K562 (cell line): ENCODE results near the gene PCDHGB2. TPM values are rescaled to one million over a fixed set of nuclear protein-coding genes. Genes with fewer than 3 reads are reported as not detected.
A peak's percentile ranks its signal among the peaks of the same experiment; 100 is the strongest.

Experiments
- ATAC-seq: fragments of 200-7000 bp; cut with Tn5 transposase; 3 replicates; pipeline ENCODE4 v1.9.1; 2020; ENCODE audit warnings: moderate library complexity
- BruUV-seq: library from RNA; stranded (reverse); fragments of 400-500 nt; replicated peaks from 2 replicates; lab custom pipeline; 2021; lab: Mats Ljungman, UMichigan
- CTCF ChIA-PET: fragments of 300-600 bp; formaldehyde crosslinking; extraction: SDS; loops from one replicate; lab custom pipeline; 2021; ENCODE audit warnings: low intra/inter-chr PET ratio; lab: Yijun Ruan, JAX
- POLR2A ChIA-PET: fragments of 300-600, 350-650 bp; sonication (Branson Sonifier 250); formaldehyde crosslinking; extraction: SDS; loops from one replicate; lab custom pipeline; 2021; ENCODE audit warnings: antibody characterized with exemption, inconsistent platforms; lab: Yijun Ruan, JAX
- DNase-seq, 4 experiments: peaks; one replicate each; pipeline versions ENCODE4 v3.0.0 to v3.0.0-alpha.2; 2011 to 2018; ENCODE audit warnings: low spot score in 3 of 4, mixed read lengths in 3 of 4; ENCODE audit errors: extremely low read depth in 1 of 4
- FAIRE-seq: peaks from 2 replicates; lab custom pipeline; 2011; peaks lifted over from hg19 to GRCh38; lab: Jason Lieb, UNC
- H2AFZ ChIP-seq: 2 replicates; pipeline ENCODE4 v1.6.0; 2011; ENCODE audit warnings: low read depth, low read length, control low read depth, inconsistent platforms
- H3K27ac ChIP-seq: fragments of 200-600 bp; 3 replicates; pipeline ENCODE4 v1.8.0; 2011; ENCODE audit warnings: low read depth, mild to moderate bottlenecking, control low read depth, inconsistent platforms, low read length, moderate library complexity, mixed read lengths; ENCODE audit errors: extremely low read depth
- H3K27me3 ChIP-seq, 2 experiments: fragments of 300-600 bp in 1 of 2; 2 replicates in 1 of 2; 3 replicates in 1 of 2; pipeline versions ENCODE4 v1.6.0 to v1.8.0; 2011; ENCODE audit warnings: inconsistent platforms in 2 of 2, low read length in 2 of 2, mild to moderate bottlenecking in 1 of 2, mixed read lengths in 1 of 2, moderate library complexity in 1 of 2; ENCODE audit not compliant: control insufficient read depth in 2 of 2, insufficient read depth in 2 of 2
- H3K36me3 ChIP-seq: fragments of 300-600 bp; 3 replicates; pipeline ENCODE4 v1.8.0; 2011; ENCODE audit warnings: mild to moderate bottlenecking, low read length, inconsistent platforms; ENCODE audit not compliant: control insufficient read depth, insufficient read depth
- H3K4me1 ChIP-seq, 2 experiments: fragments of 200-600 bp in 1 of 2; replicated peaks in 1 of 2; 2 replicates in 1 of 2; 3 replicates in 1 of 2; pipeline versions ENCODE4 v1.5.1 to v1.8.0; 2011; ENCODE audit warnings: inconsistent platforms in 2 of 2, low read length in 2 of 2, mild to moderate bottlenecking in 1 of 2, mixed read lengths in 1 of 2, moderate library complexity in 1 of 2; ENCODE audit not compliant: control insufficient read depth in 2 of 2, insufficient read depth in 2 of 2
- H3K4me2 ChIP-seq: 2 replicates; pipeline ENCODE4 v1.6.1; 2011; ENCODE audit warnings: low read length, control low read depth, inconsistent platforms, mixed read lengths; ENCODE audit not compliant: insufficient read depth
- H3K4me3 ChIP-seq: fragments of 200-600 bp; sonication (generic), shearing (Covaris generic); 2 replicates; pipeline ENCODE4 v1.5.1; 2016; ENCODE audit warnings: control low read depth, inconsistent platforms
- H3K79me2 ChIP-seq: fragments of 200-600 bp; 3 replicates; pipeline ENCODE4 v1.8.0; 2011; ENCODE audit warnings: low read length, inconsistent platforms; ENCODE audit not compliant: control insufficient read depth, insufficient read depth
- H3K9ac ChIP-seq, 2 experiments: 2 replicates each; pipeline versions ENCODE4 v1.6.0 to v1.6.1; 2011; ENCODE audit warnings: low read depth in 2 of 2, low read length in 2 of 2, control low read depth in 1 of 2, inconsistent platforms in 1 of 2, mild to moderate bottlenecking in 1 of 2, mixed read lengths in 1 of 2; ENCODE audit not compliant: insufficient read depth in 1 of 2
- H3K9me1 ChIP-seq: one replicate; pipeline ENCODE4 v1.6.0; 2011; ENCODE audit warnings: inconsistent platforms, mild to moderate bottlenecking, low read length, moderate library complexity; ENCODE audit not compliant: control insufficient read depth, insufficient read depth
- H3K9me3 ChIP-seq: replicated peaks from 2 replicates; pipeline ENCODE4 v1.5.1; 2011; ENCODE audit warnings: low read depth, low read length, inconsistent platforms; ENCODE audit not compliant: control insufficient read depth, insufficient read depth
- H4K20me1 ChIP-seq: replicated peaks from 2 replicates; pipeline ENCODE4 v1.6.1; 2011; ENCODE audit warnings: low read length, inconsistent platforms, mixed read lengths; ENCODE audit not compliant: control insufficient read depth, insufficient read depth
- AFF1 ChIP-seq, 2 experiments: fragments of 450-650 bp; IDR thresholded peaks; 2 replicates each; pipeline ENCODE4 v1.6.1; 2018; ENCODE audit warnings: mild to moderate bottlenecking in 2 of 2, low read depth in 1 of 2; ENCODE audit not compliant: partially characterized antibody in 2 of 2
- ARID2 ChIP-seq: fragments of 450-650 bp; IDR thresholded peaks from 2 replicates; pipeline ENCODE4 v1.6.1; 2017; ENCODE audit warnings: antibody characterized with exemption, mild to moderate bottlenecking
- CBX5 ChIP-seq: IDR thresholded peaks from 2 replicates; pipeline ENCODE4 v1.6.1; 2014; ENCODE audit warnings: low read depth, borderline replicate concordance
- FOXA3 ChIP-seq, 2 experiments: fragments of 450-650 bp in 1 of 2; sonication (generic) in 1 of 2; formaldehyde crosslinking; IDR thresholded peaks in 1 of 2; conservative IDR thresholded peaks in 1 of 2; 2 replicates each; pipeline versions ENCODE4 v1.4.0 to v1.8.0; 2020 to 2022; ENCODE audit warnings: mild to moderate bottlenecking in 2 of 2, missing genetic modification reagents in 1 of 2
- HDGF ChIP-seq: fragments of 450-650 bp; IDR thresholded peaks from 2 replicates; pipeline ENCODE4 v1.6.1; 2016
- HMG20B ChIP-seq: fragments of 250-450 bp; sonication (Bioruptor Pico); IDR thresholded peaks from 2 replicates; pipeline ENCODE4 v1.5.0; 2021; ENCODE audit warnings: mild to moderate bottlenecking
- MAFG ChIP-seq: fragments of 450-650 bp; conservative IDR thresholded peaks from 2 replicates; pipeline ENCODE4 v1.6.1; 2016; ENCODE audit warnings: missing genetic modification characterization, missing compliant biosample characterization
- MYBL2 ChIP-seq, 2 experiments: fragments of 450-650 bp in 1 of 2; sonication (generic) in 1 of 2; formaldehyde crosslinking in 1 of 2; IDR thresholded peaks; 2 replicates each; pipeline versions ENCODE4 v1.6.1 to v1.8.1; 2017 to 2022; ENCODE audit warnings: borderline replicate concordance in 1 of 2, inconsistent platforms in 1 of 2, low read depth in 1 of 2, mild to moderate bottlenecking in 1 of 2, missing genetic modification reagents in 1 of 2, moderate library complexity in 1 of 2
- PPARD ChIP-seq: fragments of 250-450 bp; sonication (Bioruptor Pico); IDR thresholded peaks from 2 replicates; pipeline ENCODE4 v1.8.0; 2022; ENCODE audit warnings: inconsistent platforms, mild to moderate bottlenecking, moderate library complexity
- STAT6 ChIP-seq: sonication (generic); formaldehyde crosslinking; IDR thresholded peaks from 2 replicates; pipeline ENCODE4 v1.8.1; 2023; ENCODE audit warnings: mild to moderate bottlenecking, missing genetic modification reagents
- TCFL5 ChIP-seq: fragments of 250-450 bp; sonication (Bioruptor Pico); conservative IDR thresholded peaks from 2 replicates; pipeline ENCODE4 v1.6.1; 2021; ENCODE audit warnings: mild to moderate bottlenecking, moderate library complexity, matching md5 sums
- U2AF2 ChIP-seq: fragments of 200-400 bp; formaldehyde crosslinking; optimal IDR thresholded peaks from 2 replicates; pipeline ENCODE3; 2017; ENCODE audit warnings: low read depth, mild to moderate bottlenecking, low read length
- ZC3H8 ChIP-seq: fragments of 450-650 bp; IDR thresholded peaks from 2 replicates; pipeline ENCODE4 v1.6.1; 2017
- WGBS: fragments of 100-300 bp; shearing (Covaris generic); methylation state at CpG from one replicate; pipeline ENCODE4 v1.1.6; 2016; ENCODE audit warnings: low coverage, mixed read lengths; ENCODE audit not compliant: insufficient coverage; ENCODE audit errors: missing lambda C conversion rate; 5-methylcytosine and 5-hydroxymethylcytosine counted together
- in situ Hi-C: fragments of 300-500 bp; cut with MboI; formaldehyde crosslinking; loops from 4 replicates; pipeline ENCODE4 v1.15.0; 2018; ENCODE audit warnings: inconsistent platforms, mixed read lengths
- intact Hi-C: fragments of 100-400 bp; cut with micrococcal nuclease; formaldehyde crosslinking; loops from 2 replicates; pipeline ENCODE4 v1.14.2; 2022
- polyA plus RNA-seq, 8 experiments: library from polyadenylated mRNA; depleted of rRNA in 4 of 8; stranded (reverse) in 5 of 8; unstranded in 3 of 8; fragments of >200 nt; fragmentation: Nextera tagmentation in 2 of 8; fragmentation: Illumina TruSeq in 1 of 8; extraction: Ambion mirVana in 2 of 8; extraction: Trizol in 1 of 8; gene quantifications; 2 replicates each; pipeline versions ENCODE4 v1.2.1 to v1.2.3, GENCODE V29; 2011 to 2014; ENCODE audit warnings: inconsistent platforms in 1 of 8, missing spikeins in 1 of 8
- total RNA-seq, 7 experiments: library from RNA; depleted of rRNA in 6 of 7; stranded (reverse); fragments of >200 nt in 6 of 7; fragmentation: Illumina TruSeq in 2 of 7; extraction: Trizol in 2 of 7; gene quantifications; 2 replicates each; pipeline versions ENCODE4 v1.2.1 to v1.2.3, GENCODE V29; 2011 to 2021; ENCODE audit warnings: low replicate concordance in 1 of 7
- TF ChIP-seq, protein P1 (sequence below): fragments of 450-650 bp; IDR thresholded peaks from 2 replicates; pipeline ENCODE4 v1.7.0; 2016; ENCODE audit warnings: borderline replicate concordance

Gene PCDHGB2
- total and polyA plus RNA-seq, 9 of the 15 experiments (the other 6 are each of a cell fraction or from before 2014, with no cell fraction given): 0.06 to 0.54 (median 0.29) TPM; not detected in 1

DNA sequence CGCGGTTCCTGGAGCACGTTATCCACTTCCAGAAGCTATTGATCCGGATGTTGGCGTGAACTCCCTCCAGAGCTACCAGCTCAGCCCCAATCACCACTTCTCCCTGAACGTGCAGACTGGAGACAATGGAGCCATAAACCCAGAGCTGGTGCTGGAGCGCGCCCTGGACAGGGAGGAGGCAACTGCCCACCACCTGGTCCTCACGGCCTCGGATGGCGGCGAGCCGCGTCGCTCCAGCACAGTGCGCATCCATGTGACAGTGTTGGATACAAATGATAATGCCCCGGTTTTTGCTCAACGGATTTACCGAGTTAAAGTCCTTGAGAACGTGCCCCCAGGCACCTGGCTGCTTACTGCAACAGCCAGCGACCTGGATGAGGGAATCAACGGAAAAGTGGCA is 43.6 kb downstream of the PCDHGB2 start:
- CTCF ChIA-PET: interaction anchor here (2.1 kb wide), 1 partner anchor 161 kb away, joined by 10 read pairs; no protein-coding TSS in a partner anchor
- peaks cover 2% of the 10 kb centered on the region; the same call in 1 of the 2 replicates for H3K9me3 ChIP-seq
- H4K20me1 ChIP-seq: no peaks in the 10 kb centered on the region
- 1% methylated on average over 20 of the region's 22 CpGs for WGBS
- peaks cover 0 to 12% of the 10 kb centered on the region in 2 experiments; a peak in 3 of 5 replicates for H3K4me1 ChIP-seq
- no peaks in the 10 kb centered on the region for H3K36me3 ChIP-seq
- ATAC-seq (peak; percentile 34; the same call in 1 of the 3 replicates), DNase-seq (no peak), FAIRE-seq (no peak)
- no peaks in the 10 kb centered on the region for H3K79me2 ChIP-seq
- no peak overlapping the region for H3K4me2 ChIP-seq
- no peak overlapping the region for H2AFZ ChIP-seq
- peaks cover 3 to 30% of the 10 kb centered on the region in 2 experiments; a peak in 3 of 5 replicates for H3K27me3 ChIP-seq
- BruUV-seq: no TSS peak
- POLR2A ChIA-PET: no interaction called here
- no peak overlapping the region for H3K9ac ChIP-seq
- no peak overlapping the region for H3K4me3 ChIP-seq
- intact Hi-C loops (no loop called here), in situ Hi-C loops (no loop called here)
- H3K9me1 ChIP-seq: no peaks in the 10 kb centered on the region
- no peak overlapping the region for H3K27ac ChIP-seq
- TF ChIP-seq AFF1 (IDR thresholded peaks at IDR 0.05; ENCODE audit: low read depth in 1 of 2, partially characterized antibody in 2 of 2) (no peak), TCFL5 (CRISPR knock-in tag) (no peak), ZC3H8 (no peak), MYBL2 (IDR thresholded peaks at IDR 0.05; ENCODE audit: low read depth) (no peak), MYBL2 (CRISPR knock-in tag; IDR thresholded peaks at IDR 0.05; ENCODE audit: borderline replicate concordance) (no peak), CBX5 (no peak), HDGF (no peak), PPARD (CRISPR knock-in tag) (no peak), U2AF2 (no peak), FOXA3 (CRISPR knock-in tag; conservative IDR thresholded peaks at IDR 0.05 in 1 of 2, IDR thresholded peaks at IDR 0.05 in 1 of 2) (no peak), STAT6 (no peak), MAFG (tag) (no peak), ARID2 (no peak), HMG20B (CRISPR knock-in tag) (no peak)
- TF ChIP-seq, protein P1, sequence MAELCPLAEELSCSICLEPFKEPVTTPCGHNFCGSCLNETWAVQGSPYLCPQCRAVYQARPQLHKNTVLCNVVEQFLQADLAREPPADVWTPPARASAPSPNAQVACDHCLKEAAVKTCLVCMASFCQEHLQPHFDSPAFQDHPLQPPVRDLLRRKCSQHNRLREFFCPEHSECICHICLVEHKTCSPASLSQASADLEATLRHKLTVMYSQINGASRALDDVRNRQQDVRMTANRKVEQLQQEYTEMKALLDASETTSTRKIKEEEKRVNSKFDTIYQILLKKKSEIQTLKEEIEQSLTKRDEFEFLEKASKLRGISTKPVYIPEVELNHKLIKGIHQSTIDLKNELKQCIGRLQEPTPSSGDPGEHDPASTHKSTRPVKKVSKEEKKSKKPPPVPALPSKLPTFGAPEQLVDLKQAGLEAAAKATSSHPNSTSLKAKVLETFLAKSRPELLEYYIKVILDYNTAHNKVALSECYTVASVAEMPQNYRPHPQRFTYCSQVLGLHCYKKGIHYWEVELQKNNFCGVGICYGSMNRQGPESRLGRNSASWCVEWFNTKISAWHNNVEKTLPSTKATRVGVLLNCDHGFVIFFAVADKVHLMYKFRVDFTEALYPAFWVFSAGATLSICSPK: no peak
